ENCODE measurements around the gene GNL1. TPM values are rescaled to one million over a fixed set of nuclear protein-coding genes. Genes with fewer than 3 reads are reported as not detected.
"Not testable (repeated sequence)": the region's sequence is repeated elsewhere in the genome, so short reads cannot be mapped to it uniquely, and the experiment has no call there.

GNL1 gene
- total and polyA plus RNA-seq, 4 experiments from 2014 or later, result 37.4 to 83.9 (median 67.4) TPM

DNA sequence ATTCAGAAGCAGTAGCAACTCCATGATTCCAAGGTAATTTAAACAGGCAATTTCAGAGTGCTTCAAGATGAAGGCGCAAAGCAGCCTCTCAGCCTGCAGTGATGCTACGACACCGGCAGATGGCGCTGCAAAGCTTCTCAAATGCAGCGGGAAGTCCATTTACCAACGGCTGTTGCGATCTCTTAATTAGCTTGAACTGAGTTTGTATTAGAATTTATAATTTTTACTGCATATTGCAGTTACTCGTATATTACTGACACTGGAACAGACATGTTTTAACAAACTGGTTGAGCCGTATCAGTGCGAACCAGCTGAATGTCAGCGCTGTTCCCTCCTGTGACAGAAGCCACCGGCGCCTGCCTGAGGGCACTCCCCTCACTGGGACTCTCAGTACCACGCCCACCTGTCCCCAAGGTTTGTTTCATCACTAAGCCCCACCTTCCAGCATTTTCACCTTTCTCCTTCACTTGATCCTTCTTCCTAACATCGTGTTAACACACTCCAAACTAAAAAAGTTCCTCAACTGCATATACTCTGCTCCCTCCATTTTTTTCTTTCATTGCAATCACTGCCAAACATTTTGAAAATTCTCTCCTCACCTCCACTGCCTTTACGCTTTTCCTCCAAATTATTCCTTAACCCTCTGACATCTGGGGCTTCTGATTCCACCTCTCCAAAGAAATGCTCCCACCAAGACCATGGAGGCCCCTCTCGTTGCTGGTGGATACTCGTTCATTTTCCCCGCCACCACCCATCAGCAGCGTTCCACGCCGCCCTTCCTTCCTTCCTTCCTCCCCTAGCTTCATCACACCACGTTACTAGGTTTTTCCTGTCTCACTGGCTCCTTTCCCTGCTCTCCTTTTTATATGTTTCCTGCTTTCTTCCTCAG is 14.5 kb downstream of the GNL1 start:
- POLR2A ChIA-PET (ENCODE audit: partially characterized antibody), result interaction anchor here (0.5 to 14.0 kb wide), 34 partner anchors 9 to 1008 kb away, joined by 3 to 255 read pairs (median 6); partner anchors contain the start of genes ABCF1, DHX16, GNL1 and MRPS18B
- Mint-ChIP-seq H3K4me1 (peaks cover 31 to 44% (median 31%) of the 10 kb centered on the region in 4 donors), H3K36me3 (peaks cover 7 to 12% of the 10 kb centered on the region in 2 donors), H3K27ac (peak overlapping the region; percentile 79 to 99 (median 95)), H3K4me3 (peak overlapping the region; percentile 84 to 94 (median 90)), H3K27me3 (no peaks in the 10 kb centered on the region), H3K9me3 (no peaks in the 10 kb centered on the region)
- Histone ChIP-seq H3K4me1 (ENCODE audit: insufficient read depth, low read length) (peaks cover 37% of the 10 kb centered on the region), H3K4me3 (ENCODE audit: low read length in 2 of 2) (peak overlapping the region; percentile 39 to 60), H3K27ac (ENCODE audit: low read depth, low read length) (peak overlapping the region; percentile 46), H3K9me3 (ENCODE audit: control insufficient read depth in 1 of 2, low read length in 2 of 2) (no peaks in the 10 kb centered on the region), H3K36me3 (ENCODE audit: insufficient read depth, low read length) (peaks cover 10% of the 10 kb centered on the region), H3K27me3 (ENCODE audit: insufficient read depth, low read length) (no peaks in the 10 kb centered on the region)
- peak; percentile 81 to 83 (median 82) for DNase-seq
- intact Hi-C loops (cut with micrococcal nuclease), result loop anchor here (1.0 to 5.0 kb wide), 8 partner anchors 15 to 545 kb away; partner anchors contain the start of genes ABCF1, DHX16 and GNL1
- CTCF ChIA-PET (ENCODE audit: partially characterized antibody), result interaction anchor here (0.6 to 21.7 kb wide), 46 partner anchors 10 to 544 kb away, joined by 3 to 416 read pairs (median 7); partner anchors contain the start of genes ABCF1, DHX16, GNL1 and PRR3

GRCh38 chr6:30537931-30538330 is 18.4 kb downstream of the GNL1 start:
- Mint-ChIP-seq H3K9me3 (no peaks in the 10 kb centered on the region), H3K27me3 (no peaks in the 10 kb centered on the region), H3K27ac (peak overlapping the region in 1 of 7 donors; percentile 19), H3K4me1 (peaks cover 20 to 35% (median 21%) of the 10 kb centered on the region in 4 donors), H3K36me3 (peaks cover 0 to 2% of the 10 kb centered on the region in 2 donors), H3K4me3 (peak overlapping the region in 1 of 8 donors; percentile 15)
- H3K36me3 ChIP-seq (ENCODE audit: insufficient read depth, low read length), result no peaks in the 10 kb centered on the region
- DNase-seq, result no peak
- H3K27me3 ChIP-seq (ENCODE audit: insufficient read depth, low read length), result no peaks in the 10 kb centered on the region
- intact Hi-C loops (cut with micrococcal nuclease), result no loop called here
- ChIA-PET POLR2A (ENCODE audit: partially characterized antibody) (interaction anchor here (1.2 to 14.0 kb wide), 2 partner anchors 18 to 44 kb away, joined by 5 to 255 read pairs; no protein-coding TSS in a partner anchor), CTCF (ENCODE audit: partially characterized antibody) (interaction anchor here (1.5 to 21.7 kb wide), 4 partner anchors 17 to 59 kb away, joined by 3 to 416 read pairs (median 162); partner anchors contain the start of genes GNL1 and PRR3)
- no peak overlapping the region for H3K27ac ChIP-seq (ENCODE audit: low read depth, low read length)
- peaks cover 19% of the 10 kb centered on the region for H3K4me1 ChIP-seq (ENCODE audit: insufficient read depth, low read length)
- no peaks in the 10 kb centered on the region for H3K9me3 ChIP-seq (ENCODE audit: control insufficient read depth in 1 of 2, low read length in 2 of 2)
- H3K4me3 ChIP-seq (ENCODE audit: low read length in 2 of 2), result no peak overlapping the region

DNA sequence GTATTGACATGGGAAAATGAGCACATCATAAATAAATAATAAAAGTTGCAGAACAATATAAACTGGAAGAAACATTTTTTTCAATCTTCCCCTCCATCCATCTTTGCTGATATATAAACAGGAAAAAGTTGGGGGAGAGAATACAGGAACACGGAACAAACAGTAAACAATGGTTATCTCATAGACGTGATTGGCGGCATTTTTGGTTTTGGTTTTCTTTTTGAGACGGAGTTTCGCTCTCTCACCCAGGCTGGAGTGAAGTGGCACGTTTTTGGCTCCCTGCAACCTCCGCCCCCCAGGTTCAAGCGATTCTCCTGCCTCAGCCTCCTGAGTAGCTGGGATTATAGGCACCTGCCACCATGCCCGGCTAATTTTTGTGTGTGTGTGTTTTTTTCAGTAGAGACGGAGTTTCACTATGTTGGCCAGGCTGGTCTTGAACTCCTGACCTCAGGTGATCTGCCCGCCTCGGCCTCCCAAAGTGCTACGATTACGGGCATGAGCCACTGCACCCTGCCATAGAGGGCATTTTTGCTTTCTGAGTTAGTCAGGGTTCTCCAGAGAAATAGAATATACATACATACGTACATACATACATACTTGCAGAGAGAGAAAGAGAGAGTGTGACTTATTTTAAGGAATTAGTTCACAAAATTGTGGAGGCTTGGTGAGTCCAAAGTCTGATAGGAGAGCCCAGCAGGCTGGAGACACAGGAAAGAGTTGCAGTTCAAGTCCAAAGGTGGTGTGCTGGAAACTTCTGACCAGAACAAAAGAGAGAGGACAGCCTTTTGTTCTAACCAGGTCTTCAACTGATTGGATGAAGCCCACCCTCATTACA is 22.6 kb downstream of the GNL1 start:
- CTCF ChIA-PET (ENCODE audit: partially characterized antibody), result interaction anchor here (0.8 to 5.2 kb wide), 14 partner anchors 9 to 202 kb away, joined by 3 to 131 read pairs (median 10); no protein-coding TSS in a partner anchor
- peak in 4 of 5 donors; percentile 31 to 52 (median 50) for DNase-seq
- H3K27me3 Mint-ChIP-seq, result no peaks in the 10 kb centered on the region
- H3K27ac ChIP-seq (ENCODE audit: low read depth, low read length), result peak overlapping the region; percentile 32
- no peak overlapping the region for H3K4me3 ChIP-seq (ENCODE audit: low read length in 2 of 2)
- H3K9me3 ChIP-seq (ENCODE audit: control insufficient read depth in 1 of 2, low read length in 2 of 2), result no peaks in the 10 kb centered on the region
- peaks cover 37% of the 10 kb centered on the region for H3K4me1 ChIP-seq (ENCODE audit: insufficient read depth, low read length)
- POLR2A ChIA-PET (ENCODE audit: partially characterized antibody), result interaction anchor here (1.0 to 10.7 kb wide), 7 partner anchors 8 to 50 kb away, joined by 5 to 346 read pairs (median 26); no protein-coding TSS in a partner anchor
- H3K4me3 Mint-ChIP-seq, result peak overlapping the region; percentile 82 to 96 (median 92)
- peaks cover 25 to 45% (median 35%) of the 10 kb centered on the region in 4 donors for H3K4me1 Mint-ChIP-seq
- H3K36me3 ChIP-seq (ENCODE audit: insufficient read depth, low read length), result no peaks in the 10 kb centered on the region
- peaks cover 0 to 2% (median 0%) of the 10 kb centered on the region in 8 donors for H3K9me3 Mint-ChIP-seq
- no peaks in the 10 kb centered on the region for H3K27me3 ChIP-seq (ENCODE audit: insufficient read depth, low read length)
- H3K27ac Mint-ChIP-seq, result peak overlapping the region; percentile 85 to 99 (median 95)
- intact Hi-C loops (cut with micrococcal nuclease), result loop anchor here (2.0 kb wide), 1 partner anchor 25 kb away; no protein-coding TSS in a partner anchor
- H3K36me3 Mint-ChIP-seq, result peaks cover 0 to 3% of the 10 kb centered on the region in 2 donors

DNA sequence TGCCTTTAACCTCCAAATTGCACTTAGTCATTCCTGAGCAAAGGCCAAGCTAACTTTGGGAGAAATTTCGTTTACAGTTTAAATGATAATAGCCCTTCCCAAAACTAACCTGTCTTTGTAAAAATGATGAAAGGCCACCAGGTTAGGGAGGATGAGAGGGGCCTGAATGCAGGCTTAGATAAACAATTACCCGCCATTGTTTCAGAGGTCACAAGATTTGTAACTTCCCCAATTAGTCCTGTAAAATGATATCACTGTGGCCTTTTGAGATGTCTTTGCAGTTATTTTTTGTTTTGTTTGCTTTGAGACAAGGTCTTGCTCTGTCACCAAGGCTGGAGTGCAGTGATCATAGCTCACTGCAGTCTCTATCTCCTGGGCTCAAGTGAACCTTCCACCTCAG is 26.3 kb downstream of the GNL1 start:
- peak overlapping the region; percentile 16 to 88 (median 71) for H3K27ac Mint-ChIP-seq
- Histone ChIP-seq H3K9me3 (ENCODE audit: control insufficient read depth in 1 of 2, low read length in 2 of 2) (no peaks in the 10 kb centered on the region), H3K4me1 (ENCODE audit: insufficient read depth, low read length) (peaks cover 43% of the 10 kb centered on the region), H3K36me3 (ENCODE audit: insufficient read depth, low read length) (no peaks in the 10 kb centered on the region), H3K27ac (ENCODE audit: low read depth, low read length) (no peak overlapping the region), H3K27me3 (ENCODE audit: insufficient read depth, low read length) (no peaks in the 10 kb centered on the region), H3K4me3 (ENCODE audit: low read length in 2 of 2) (no peak overlapping the region)
- ChIA-PET POLR2A (ENCODE audit: partially characterized antibody) (interaction anchor here (0.7 to 10.7 kb wide), 12 partner anchors 8 to 205 kb away, joined by 3 to 346 read pairs (median 6); partner anchors contain the start of genes GNL1 and PRR3), CTCF (ENCODE audit: partially characterized antibody) (interaction anchor here (0.8 to 5.2 kb wide), 11 partner anchors 9 to 76 kb away, joined by 3 to 131 read pairs (median 4); partner anchors contain the start of gene ABCF1)
- H3K27me3 Mint-ChIP-seq, result no peaks in the 10 kb centered on the region
- peaks cover 34 to 70% (median 50%) of the 10 kb centered on the region in 4 donors for H3K4me1 Mint-ChIP-seq
- H3K36me3 Mint-ChIP-seq, result peaks cover 0 to 3% of the 10 kb centered on the region in 2 donors
- peaks cover 0 to 4% (median 0%) of the 10 kb centered on the region in 8 donors for H3K9me3 Mint-ChIP-seq
- intact Hi-C loops (cut with micrococcal nuclease), result no loop called here
- peak overlapping the region in 6 of 8 donors; percentile 4 to 83 (median 68) for H3K4me3 Mint-ChIP-seq
- no peak for DNase-seq

DNA sequence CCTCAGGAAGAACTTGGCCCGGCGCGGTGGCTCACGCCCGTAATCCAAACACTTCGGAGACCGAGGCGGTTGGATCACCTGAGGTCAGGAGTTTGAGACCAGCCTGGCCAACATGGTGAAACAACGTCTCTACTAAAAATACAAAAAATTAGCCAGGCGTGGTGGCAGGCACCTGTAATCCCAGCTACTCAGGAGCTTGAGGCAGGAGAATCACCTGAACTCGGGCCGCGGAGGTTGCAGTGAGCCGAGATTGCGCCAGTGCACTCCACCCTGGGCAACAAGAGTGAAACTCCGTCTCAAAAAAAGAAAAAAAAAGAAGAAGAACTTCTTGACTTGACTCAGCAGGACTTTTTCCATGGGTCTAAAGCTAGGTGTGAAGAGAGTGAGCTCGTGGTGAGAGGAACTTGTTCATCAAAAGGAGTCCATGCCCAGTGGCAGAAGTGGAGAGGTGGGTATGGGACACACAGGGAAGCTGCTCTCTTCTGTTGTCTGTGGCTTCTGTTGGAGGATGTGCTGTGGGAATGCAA is 26.9 kb downstream of the GNL1 start:
- H3K4me1 ChIP-seq (ENCODE audit: insufficient read depth, low read length), result peaks cover 43% of the 10 kb centered on the region
- DNase-seq, result peak in 1 of 5 donors; percentile 55
- CTCF ChIA-PET (ENCODE audit: partially characterized antibody), result interaction anchor here (0.8 to 5.2 kb wide), 11 partner anchors 9 to 76 kb away, joined by 3 to 131 read pairs (median 4); partner anchors contain the start of gene ABCF1
- peaks cover 35 to 76% (median 52%) of the 10 kb centered on the region in 4 donors for H3K4me1 Mint-ChIP-seq
- H3K27me3 ChIP-seq (ENCODE audit: insufficient read depth, low read length); H3K27me3 Mint-ChIP-seq; H3K4me3 ChIP-seq (ENCODE audit: low read length in 2 of 2); H3K36me3 Mint-ChIP-seq; H3K36me3 ChIP-seq (ENCODE audit: insufficient read depth, low read length); H3K27ac ChIP-seq (ENCODE audit: low read depth, low read length); intact Hi-C loops (cut with micrococcal nuclease); H3K9me3 ChIP-seq (ENCODE audit: control insufficient read depth in 1 of 2, low read length in 2 of 2); H3K9me3 Mint-ChIP-seq: not testable (repeated sequence)
- POLR2A ChIA-PET (ENCODE audit: partially characterized antibody), result interaction anchor here (0.8 to 10.7 kb wide), 11 partner anchors 8 to 205 kb away, joined by 3 to 346 read pairs (median 6); partner anchors contain the start of genes GNL1 and PRR3
- peak overlapping the region; percentile 36 to 88 (median 71) for H3K27ac Mint-ChIP-seq
- peak overlapping the region in 7 of 8 donors; percentile 55 to 83 (median 71) for H3K4me3 Mint-ChIP-seq

DNA sequence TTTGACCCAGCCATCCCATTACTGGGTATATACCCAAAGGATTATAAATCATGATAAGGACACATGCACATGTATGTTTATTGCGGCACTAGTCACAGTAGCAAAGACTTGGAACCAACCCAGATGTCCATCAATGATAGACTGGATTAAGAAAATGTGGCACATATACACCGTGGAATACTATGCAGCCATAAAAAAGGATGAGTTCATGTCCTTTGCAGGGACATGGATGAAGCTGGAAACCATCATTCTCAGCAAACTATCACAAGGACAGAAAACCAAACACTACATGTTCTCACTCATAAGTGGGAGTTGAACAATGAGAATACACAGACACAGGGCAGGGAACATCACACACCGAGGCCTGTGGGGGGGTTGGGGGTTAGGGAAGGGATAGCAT is 29.8 kb downstream of the GNL1 start:
- POLR2A ChIA-PET (ENCODE audit: partially characterized antibody), result interaction anchor here (1.2 to 10.7 kb wide), 3 partner anchors 10 to 33 kb away, joined by 3 to 346 read pairs (median 10); no protein-coding TSS in a partner anchor
- Mint-ChIP-seq H3K9me3 (peaks cover 0 to 15% (median 5%) of the 10 kb centered on the region in 8 donors), H3K4me1 (peaks cover 26 to 55% (median 44%) of the 10 kb centered on the region in 4 donors), H3K4me3 (peak overlapping the region in 1 of 8 donors; percentile 43)
- CTCF ChIA-PET (ENCODE audit: partially characterized antibody), result interaction anchor here (1.5 to 1.7 kb wide), 2 partner anchors 15 kb away, joined by 3 to 8 read pairs; no protein-coding TSS in a partner anchor
- H3K36me3 Mint-ChIP-seq; H3K4me3 ChIP-seq (ENCODE audit: low read length in 2 of 2); H3K9me3 ChIP-seq (ENCODE audit: control insufficient read depth in 1 of 2, low read length in 2 of 2); intact Hi-C loops (cut with micrococcal nuclease); H3K27me3 ChIP-seq (ENCODE audit: insufficient read depth, low read length); H3K27ac Mint-ChIP-seq; H3K27ac ChIP-seq (ENCODE audit: low read depth, low read length); H3K27me3 Mint-ChIP-seq; DNase-seq; H3K36me3 ChIP-seq (ENCODE audit: insufficient read depth, low read length): not testable (repeated sequence)
- peaks cover 26% of the 10 kb centered on the region for H3K4me1 ChIP-seq (ENCODE audit: insufficient read depth, low read length)
